CD14-positive monocyte (primary cell): Measurements from ENCODE around the gene IFT122. TPM values are rescaled to one million over a fixed set of nuclear protein-coding genes. Genes with fewer than 3 reads are reported as not detected.

ENCODE experiments used
- DNase-seq, 3 donors: peaks; one replicate each; pipeline ENCODE4 v3.0.0-alpha.2; 2011 to 2022
- H2AFZ ChIP-seq: 2 replicates; pipeline ENCODE4 v1.6.0; 2012; ENCODE audit warnings: mild to moderate bottlenecking, low read depth, low read length, inconsistent platforms; ENCODE audit not compliant: insufficient read depth, poor library complexity, severe bottlenecking
- H3K27ac ChIP-seq, 2 donors: 1 replicate in 1 of 2; 2 replicates in 1 of 2; pipeline ENCODE4 v1.5.1; 2012 to 2013; ENCODE audit warnings: low read length in 2 of 2, control low read depth in 1 of 2, inconsistent platforms in 1 of 2, low read depth in 1 of 2, mild to moderate bottlenecking in 1 of 2
- H3K27me3 ChIP-seq, 2 donors: one replicate each; pipeline versions ENCODE4 v1.6.0 to v1.6.1; 2011 to 2013; ENCODE audit warnings: low read length in 2 of 2; ENCODE audit not compliant: control insufficient read depth in 2 of 2, insufficient read depth in 2 of 2
- H3K36me3 ChIP-seq, 2 donors: replicated peaks in 1 of 2; 1 replicate in 1 of 2; 2 replicates in 1 of 2; pipeline versions ENCODE4 v1.5.1 to v1.6.1; 2012 to 2013; ENCODE audit warnings: low read length in 2 of 2, control low read depth in 1 of 2, inconsistent platforms in 1 of 2, mild to moderate bottlenecking in 1 of 2; ENCODE audit not compliant: insufficient read depth in 2 of 2, control insufficient read depth in 1 of 2
- H3K4me1 ChIP-seq, 2 donors: 1 replicate in 1 of 2; 2 replicates in 1 of 2; pipeline versions ENCODE4 v1.5.1 to v1.6.1; 2012 to 2013; ENCODE audit warnings: low read length in 2 of 2, control low read depth in 1 of 2, inconsistent platforms in 1 of 2, mild to moderate bottlenecking in 1 of 2, moderate library complexity in 1 of 2; ENCODE audit not compliant: insufficient read depth in 2 of 2, control insufficient read depth in 1 of 2
- H3K4me2 ChIP-seq: replicated peaks from 2 replicates; pipeline ENCODE3; 2012; ENCODE audit warnings: low read length, moderate library complexity, mild to moderate bottlenecking; ENCODE audit not compliant: poor library complexity, severe bottlenecking; ENCODE audit errors: extremely low read depth
- H3K4me3 ChIP-seq, 3 experiments: fragments of 200-600 bp in 1 of 3; sonication (generic) in 1 of 3; replicated peaks in 1 of 3; 1 replicate in 2 of 3; 2 replicates in 1 of 3; pipeline ENCODE4 v1.5.1; 2011 to 2013; ENCODE audit warnings: low read length in 3 of 3, mild to moderate bottlenecking in 3 of 3, control low read depth in 2 of 3, low read depth in 2 of 3, inconsistent platforms in 1 of 3, moderate library complexity in 1 of 3
- H3K79me2 ChIP-seq: 2 replicates; pipeline ENCODE4 v1.6.0; 2012; ENCODE audit warnings: mild to moderate bottlenecking, control low read depth, inconsistent platforms, low read length, moderate library complexity; ENCODE audit not compliant: insufficient read depth
- H3K9ac ChIP-seq: 2 replicates; pipeline ENCODE4 v1.6.0; 2017; ENCODE audit warnings: low read length, mild to moderate bottlenecking; ENCODE audit not compliant: insufficient read depth, poor library complexity, severe bottlenecking
- H3K9me3 ChIP-seq, 2 donors: replicated peaks in 1 of 2; 1 replicate in 1 of 2; 2 replicates in 1 of 2; pipeline versions ENCODE4 v1.5.1 to v1.6.1; 2012 to 2013; ENCODE audit warnings: low read length in 2 of 2, control low read depth in 1 of 2; ENCODE audit not compliant: control insufficient read depth in 1 of 2, insufficient read depth in 1 of 2
- H4K20me1 ChIP-seq: 2 replicates; pipeline ENCODE4 v1.6.0; 2012; ENCODE audit warnings: mild to moderate bottlenecking, low read length, control low read depth, moderate library complexity; ENCODE audit not compliant: insufficient read depth
- H3K27ac Mint-ChIP-seq, 7 donors: one replicate each; pipeline ENCODE4 v1.8.0; 2020; ENCODE audit warnings: mild to moderate bottlenecking in 7 of 7, mixed read lengths in 7 of 7, moderate library complexity in 6 of 7, inconsistent platforms in 2 of 7
- H3K27me3 Mint-ChIP-seq, 3 donors: one replicate each; pipeline ENCODE4 v1.8.0; 2021 to 2022; ENCODE audit warnings: low read depth in 3 of 3, mild to moderate bottlenecking in 3 of 3, mixed read lengths in 3 of 3, moderate library complexity in 3 of 3, inconsistent platforms in 1 of 3
- H3K36me3 Mint-ChIP-seq, 2 donors: one replicate each; pipeline ENCODE4 v1.8.0; 2020; ENCODE audit warnings: mixed read lengths in 2 of 2, inconsistent platforms in 1 of 2, mild to moderate bottlenecking in 1 of 2
- H3K4me1 Mint-ChIP-seq: one replicate; pipeline ENCODE4 v1.8.0; 2020; ENCODE audit warnings: mild to moderate bottlenecking, mixed read lengths
- H3K4me3 Mint-ChIP-seq, 2 donors: one replicate each; pipeline ENCODE4 v1.8.0; 2020; ENCODE audit warnings: mild to moderate bottlenecking in 2 of 2, mixed read lengths in 2 of 2, moderate library complexity in 1 of 2
- H3K9me3 Mint-ChIP-seq, 7 donors: one replicate each; pipeline ENCODE4 v1.8.0; 2020 to 2022; ENCODE audit warnings: mixed read lengths in 7 of 7, mild to moderate bottlenecking in 6 of 7, moderate library complexity in 6 of 7, inconsistent platforms in 2 of 7
- WGBS: methylation state at CpG from one replicate; pipeline ENCODE4 v1.1.5; 2013; ENCODE audit warnings: missing lambda C conversion rate; ENCODE audit not compliant: insufficient coverage; 5-methylcytosine and 5-hydroxymethylcytosine counted together
- intact Hi-C, 2 donors: fragments of 100-400 bp; cut with micrococcal nuclease; formaldehyde crosslinking; loops; one replicate each; pipeline versions ENCODE4 v1.15.0 to v1.15.1; 2023
- polyA plus RNA-seq, 3 donors: library from polyadenylated mRNA; depleted of rRNA in 1 of 3; unstranded in 2 of 3; stranded (reverse) in 1 of 3; fragments of 300-500 nt in 2 of 3; fragments of >200 nt in 1 of 3; fragmentation: Illumina TruSeq in 2 of 3; gene quantifications; 1 replicate in 2 of 3; 2 replicates in 1 of 3; pipeline ENCODE4 v1.2.3, GENCODE V29; 2012 to 2021
- TF ChIP-seq, protein P1 (sequence below): fragments of 200-600 bp; IDR thresholded peaks from one replicate; pipeline ENCODE4 v1.8.0; 2022; ENCODE audit warnings: antibody characterized with exemption, mild to moderate bottlenecking

The IFT122 gene
- polyA plus RNA-seq, 3 donors = 3.3 to 12.2 (median 3.6) TPM

DNA sequence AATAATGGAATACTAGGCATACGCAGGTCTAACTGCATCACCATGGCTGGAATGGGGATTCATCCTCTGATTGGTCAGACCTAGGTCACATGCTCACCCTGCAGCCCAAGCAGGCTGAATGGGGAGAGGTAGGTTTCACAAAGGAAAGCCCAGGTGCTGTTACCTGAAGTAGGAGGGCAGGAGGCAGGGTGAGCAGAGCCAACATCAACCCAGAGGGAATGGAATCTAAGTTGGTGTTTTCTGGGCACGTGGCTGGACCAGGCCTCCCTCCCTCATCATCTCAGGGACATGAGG, 96.3 kb downstream of the IFT122 start:
- H3K27ac Mint-ChIP-seq = no peak overlapping the region
- H3K4me3 Mint-ChIP-seq = no peak overlapping the region
- no peak overlapping the region for H3K4me3 ChIP-seq
- no peaks in the 10 kb centered on the region for H3K27me3 ChIP-seq
- H3K9ac ChIP-seq = no peak overlapping the region
- no peak for DNase-seq
- no peaks in the 10 kb centered on the region for H3K79me2 ChIP-seq
- no peaks in the 10 kb centered on the region for H3K36me3 Mint-ChIP-seq
- H4K20me1 ChIP-seq = no peaks in the 10 kb centered on the region
- H3K4me2 ChIP-seq = no peak overlapping the region
- no peaks in the 10 kb centered on the region for H3K9me3 Mint-ChIP-seq
- no peaks in the 10 kb centered on the region for H3K36me3 ChIP-seq
- no peak overlapping the region for H2AFZ ChIP-seq
- peaks cover 2 to 5% (median 5%) of the 10 kb centered on the region in 3 donors for H3K27me3 Mint-ChIP-seq
- H3K4me1 Mint-ChIP-seq = peaks cover 1% of the 10 kb centered on the region
- TF ChIP-seq, protein P1, sequence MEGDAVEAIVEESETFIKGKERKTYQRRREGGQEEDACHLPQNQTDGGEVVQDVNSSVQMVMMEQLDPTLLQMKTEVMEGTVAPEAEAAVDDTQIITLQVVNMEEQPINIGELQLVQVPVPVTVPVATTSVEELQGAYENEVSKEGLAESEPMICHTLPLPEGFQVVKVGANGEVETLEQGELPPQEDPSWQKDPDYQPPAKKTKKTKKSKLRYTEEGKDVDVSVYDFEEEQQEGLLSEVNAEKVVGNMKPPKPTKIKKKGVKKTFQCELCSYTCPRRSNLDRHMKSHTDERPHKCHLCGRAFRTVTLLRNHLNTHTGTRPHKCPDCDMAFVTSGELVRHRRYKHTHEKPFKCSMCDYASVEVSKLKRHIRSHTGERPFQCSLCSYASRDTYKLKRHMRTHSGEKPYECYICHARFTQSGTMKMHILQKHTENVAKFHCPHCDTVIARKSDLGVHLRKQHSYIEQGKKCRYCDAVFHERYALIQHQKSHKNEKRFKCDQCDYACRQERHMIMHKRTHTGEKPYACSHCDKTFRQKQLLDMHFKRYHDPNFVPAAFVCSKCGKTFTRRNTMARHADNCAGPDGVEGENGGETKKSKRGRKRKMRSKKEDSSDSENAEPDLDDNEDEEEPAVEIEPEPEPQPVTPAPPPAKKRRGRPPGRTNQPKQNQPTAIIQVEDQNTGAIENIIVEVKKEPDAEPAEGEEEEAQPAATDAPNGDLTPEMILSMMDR = no peak
- no CpG with 5 or more reads among the region's 2 CpGs for WGBS
- H3K4me1 ChIP-seq = no peaks in the 10 kb centered on the region
- intact Hi-C loops = no loop called here
- H3K27ac ChIP-seq = no peak overlapping the region
- H3K9me3 ChIP-seq = no peaks in the 10 kb centered on the region

DNA sequence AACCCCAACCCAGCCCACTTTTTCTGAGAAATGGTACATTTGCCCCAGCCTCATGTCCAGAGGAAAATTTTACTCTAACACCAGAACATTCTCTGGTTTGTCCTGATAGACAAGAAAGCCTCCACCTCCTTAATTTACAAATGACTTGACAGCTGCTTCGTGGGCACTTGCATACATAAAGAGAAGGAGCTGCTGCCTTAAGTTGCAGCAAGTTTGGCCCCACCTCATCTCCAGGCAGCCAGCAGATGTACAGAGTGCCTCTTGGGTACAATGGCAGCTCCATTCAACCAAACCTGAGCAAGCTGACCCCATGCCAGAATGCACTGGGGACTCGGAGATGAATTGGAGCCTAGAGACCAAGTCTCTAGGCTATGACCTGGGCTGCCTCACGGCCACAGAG, 96.8 kb downstream of the IFT122 start:
- intact Hi-C loops = no loop called here
- Histone ChIP-seq H3K27me3 (no peaks in the 10 kb centered on the region), H3K4me3 (no peak overlapping the region), H3K36me3 (no peaks in the 10 kb centered on the region), H3K79me2 (no peaks in the 10 kb centered on the region), H3K9me3 (no peaks in the 10 kb centered on the region), H3K4me1 (no peaks in the 10 kb centered on the region), H3K9ac (no peak overlapping the region), H4K20me1 (no peaks in the 10 kb centered on the region), H2AFZ (no peak overlapping the region), H3K27ac (no peak overlapping the region), H3K4me2 (no peak overlapping the region)
- TF ChIP-seq, protein P1 = no peak
- Mint-ChIP-seq H3K9me3 (no peaks in the 10 kb centered on the region), H3K27ac (no peak overlapping the region), H3K27me3 (peaks cover 2 to 5% (median 3%) of the 10 kb centered on the region in 3 donors), H3K4me3 (no peak overlapping the region), H3K36me3 (no peaks in the 10 kb centered on the region), H3K4me1 (peaks cover 1% of the 10 kb centered on the region)
- no peak for DNase-seq
- WGBS = 100% methylated on average over 1 of the region's 3 CpGs
